Activated T-cell treated with anti-CD3 and anti-CD28 coated beads for 4 hours (primary cell): ENCODE measurements around the gene NCK2.
A peak's percentile ranks its signal among the peaks of the same experiment; 100 is the strongest.

ENCODE experiments used
- DNase-seq: peaks from one replicate; pipeline ENCODE4 v3.0.0-alpha.2; 2020

The NCK2 gene

DNA sequence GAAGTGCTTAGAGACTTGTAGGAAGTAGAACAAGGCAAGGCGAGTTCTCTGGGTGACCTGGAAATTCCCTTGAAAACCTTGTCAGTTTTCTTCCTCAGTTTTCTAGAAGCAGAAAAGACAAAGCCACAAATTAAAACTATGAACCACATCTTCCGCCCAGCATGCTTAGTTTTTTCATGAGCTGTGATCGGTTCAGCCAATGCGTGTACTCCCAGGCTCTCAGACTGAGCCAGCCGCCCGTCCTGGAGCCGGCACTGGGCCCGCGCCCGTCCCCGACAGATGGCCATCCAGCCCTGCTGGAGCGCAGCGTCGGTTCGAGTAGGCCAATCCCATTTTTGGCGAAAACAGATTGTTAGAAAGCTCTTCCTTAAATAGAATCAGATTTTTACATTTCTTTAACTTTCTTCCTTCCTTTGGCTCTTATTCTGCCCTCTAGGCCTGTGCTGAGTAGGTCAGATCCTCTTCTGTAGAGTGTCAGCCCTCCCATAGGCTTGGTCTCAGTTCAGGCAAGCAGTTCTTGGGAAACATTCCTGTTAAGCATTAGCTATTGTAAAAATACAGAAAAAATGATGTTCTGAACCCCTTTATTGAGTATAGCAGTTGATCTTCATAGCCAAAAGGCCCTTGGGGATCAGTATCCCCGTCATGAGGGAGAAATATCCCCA is 112.5 kb downstream of the NCK2 start:
- DNase-seq = no peak

DNA sequence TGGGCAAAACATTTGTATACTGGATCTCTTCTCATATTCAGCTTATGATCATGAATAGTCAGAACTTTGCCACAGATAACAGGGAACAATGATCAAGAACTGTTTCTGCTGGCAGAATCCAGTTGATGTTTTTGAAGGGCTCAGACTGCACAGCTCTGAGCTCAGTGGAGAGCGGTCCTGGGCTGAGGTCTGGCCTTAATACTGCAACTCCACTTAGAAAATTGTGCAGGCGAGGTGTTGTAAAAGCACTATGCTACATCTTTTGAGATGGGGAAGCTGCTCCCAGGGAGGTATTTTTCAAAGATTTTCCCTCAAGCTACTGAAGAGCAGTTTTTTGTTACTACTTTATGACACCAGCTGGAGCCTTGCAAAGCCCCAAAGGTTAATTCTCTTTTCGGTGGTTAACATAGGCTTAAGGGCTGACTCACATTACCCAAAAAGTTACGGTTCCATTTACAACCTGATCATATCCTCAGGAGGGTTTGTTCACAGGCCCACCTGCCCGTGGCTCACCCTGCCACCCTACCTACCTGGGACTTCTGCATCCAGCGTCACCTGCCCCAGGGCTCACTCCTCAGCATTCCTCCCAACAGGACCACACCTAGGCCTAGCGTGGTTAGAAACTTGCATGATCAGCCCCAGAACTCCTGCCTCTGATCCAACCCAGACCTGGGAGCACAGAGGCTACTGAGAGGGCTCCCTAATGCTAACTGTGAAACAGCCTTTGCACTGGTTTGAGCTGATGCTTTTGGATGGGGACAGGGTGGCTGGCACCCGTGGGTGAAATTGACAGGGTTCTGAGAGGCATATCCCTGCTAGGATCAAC is 114.4 kb downstream of the NCK2 start:
- no peak for DNase-seq

DNA sequence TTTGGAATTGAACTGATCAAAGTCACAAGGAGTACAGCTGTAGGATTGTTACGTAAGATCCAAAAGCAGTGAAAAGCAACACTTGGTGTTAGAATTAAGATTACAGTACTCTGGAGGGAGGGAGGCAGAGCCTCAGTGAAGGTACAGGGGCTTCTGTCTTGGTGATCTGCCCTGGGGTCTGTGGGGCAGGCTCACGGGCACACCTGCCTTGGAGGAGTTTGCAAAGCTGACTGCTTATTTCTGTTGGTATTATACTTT is 114.9 kb downstream of the NCK2 start:
- no peak for DNase-seq

DNA sequence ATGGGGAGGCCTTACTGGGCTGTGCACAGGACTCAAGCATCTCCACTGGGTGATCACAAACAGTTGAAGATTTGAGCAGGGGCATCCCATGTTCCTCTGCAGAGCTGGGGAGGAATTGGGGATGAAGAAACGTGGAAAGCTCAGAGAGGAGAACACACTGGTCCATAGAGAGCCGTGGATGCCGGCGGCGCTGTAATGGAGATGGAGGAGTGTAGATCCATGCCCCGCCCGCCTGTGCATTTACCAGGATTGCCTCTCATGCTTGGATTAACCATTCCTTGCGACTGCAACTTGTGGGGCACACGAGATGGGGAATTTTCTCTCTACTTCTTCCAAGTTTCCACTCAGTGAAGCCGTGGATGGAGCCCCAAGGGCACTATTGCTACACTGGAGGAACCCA is 115.9 kb downstream of the NCK2 start:
- DNase-seq = no peak

DNA sequence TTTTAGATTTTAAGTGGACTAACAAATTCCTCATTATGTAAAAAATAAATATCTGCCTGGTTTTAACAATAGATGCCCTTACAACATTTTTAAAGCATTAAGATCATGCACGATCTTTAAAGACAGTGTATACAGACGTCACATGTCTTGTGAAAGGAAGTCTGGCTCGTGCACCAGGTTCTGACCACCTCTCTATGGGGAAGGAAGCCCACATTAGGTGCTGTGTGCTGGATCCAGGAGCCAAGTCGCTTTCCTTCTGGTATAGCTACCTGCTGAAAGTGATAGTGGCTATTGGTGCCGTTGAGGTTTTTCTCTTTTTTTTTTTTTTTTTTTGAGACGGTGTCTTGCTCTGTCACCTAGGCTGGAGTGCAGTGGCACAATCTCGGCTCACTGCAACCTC is 116.5 kb downstream of the NCK2 start:
- no peak for DNase-seq

DNA sequence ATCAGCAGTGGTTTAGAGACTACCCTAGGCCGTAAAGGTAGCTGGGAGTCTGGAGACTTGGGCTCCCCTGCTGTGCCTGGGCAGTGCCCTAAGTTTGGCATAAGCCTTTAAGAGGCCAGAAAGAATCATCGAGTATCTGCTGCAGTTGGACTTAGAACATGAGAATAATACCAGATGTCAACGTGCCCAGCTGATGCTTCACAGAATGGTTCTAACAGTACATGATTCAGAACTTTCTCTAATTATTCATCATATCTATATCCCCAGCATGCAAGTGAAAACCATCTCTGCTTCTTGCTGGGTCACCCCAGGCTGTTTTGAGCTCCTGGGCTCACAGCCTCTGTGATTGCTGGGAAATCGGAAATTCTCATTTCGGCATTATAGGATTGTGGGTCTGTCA is 118.1 kb downstream of the NCK2 start:
- DNase-seq = no peak

DNA sequence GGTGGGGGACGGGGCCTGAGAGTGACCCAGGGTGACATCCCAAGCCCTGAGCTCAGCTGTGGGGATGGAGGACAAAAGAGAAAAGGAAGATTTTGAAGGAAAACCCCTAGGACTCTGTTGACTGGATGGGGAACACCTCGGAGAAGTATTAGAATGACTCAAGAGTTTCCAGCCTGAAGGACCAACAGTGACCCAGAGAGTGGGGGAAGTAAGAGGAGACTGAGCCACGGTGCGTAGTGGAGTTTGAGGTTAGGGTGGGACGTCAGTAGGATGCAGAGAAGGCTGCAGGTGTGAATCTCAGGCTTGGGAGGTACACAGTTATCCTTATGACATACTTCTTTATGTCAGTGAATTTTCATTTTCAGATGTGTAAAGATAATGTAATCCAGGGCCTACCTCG is 119.5 kb downstream of the NCK2 start:
- no peak for DNase-seq

DNA sequence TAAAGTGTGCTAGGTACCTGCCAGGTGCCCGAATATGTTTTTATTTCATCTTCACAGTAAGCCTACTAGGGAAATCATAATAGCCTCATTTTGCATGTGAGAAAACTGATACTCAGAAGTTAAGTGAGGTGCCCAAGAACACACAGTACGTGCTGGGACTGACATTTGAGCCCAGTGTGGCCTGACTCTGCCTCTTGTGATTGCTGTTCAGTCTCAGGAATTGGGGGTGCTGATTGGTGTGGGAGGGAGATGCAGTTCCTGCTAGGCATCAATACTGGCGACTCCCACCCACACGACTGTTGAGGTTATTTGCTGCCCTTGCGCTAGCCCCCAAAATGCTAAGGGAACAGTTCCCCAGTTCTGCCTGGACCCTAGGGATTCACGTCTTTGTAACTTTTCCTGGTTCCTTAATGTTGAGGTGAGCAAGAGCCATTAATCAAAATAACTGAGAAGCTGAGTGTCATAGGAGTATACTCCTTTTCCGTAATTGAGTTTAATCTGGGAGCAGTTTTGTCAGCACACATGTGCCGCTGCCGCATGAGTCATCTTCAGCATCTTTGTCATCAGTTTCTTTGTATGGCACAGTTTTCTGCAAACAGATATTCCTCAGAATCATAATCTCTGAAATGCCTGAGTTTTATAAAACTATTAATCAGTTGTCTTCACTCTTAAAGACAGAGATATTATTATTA is 120.7 kb downstream of the NCK2 start:
- DNase-seq = no peak

DNA sequence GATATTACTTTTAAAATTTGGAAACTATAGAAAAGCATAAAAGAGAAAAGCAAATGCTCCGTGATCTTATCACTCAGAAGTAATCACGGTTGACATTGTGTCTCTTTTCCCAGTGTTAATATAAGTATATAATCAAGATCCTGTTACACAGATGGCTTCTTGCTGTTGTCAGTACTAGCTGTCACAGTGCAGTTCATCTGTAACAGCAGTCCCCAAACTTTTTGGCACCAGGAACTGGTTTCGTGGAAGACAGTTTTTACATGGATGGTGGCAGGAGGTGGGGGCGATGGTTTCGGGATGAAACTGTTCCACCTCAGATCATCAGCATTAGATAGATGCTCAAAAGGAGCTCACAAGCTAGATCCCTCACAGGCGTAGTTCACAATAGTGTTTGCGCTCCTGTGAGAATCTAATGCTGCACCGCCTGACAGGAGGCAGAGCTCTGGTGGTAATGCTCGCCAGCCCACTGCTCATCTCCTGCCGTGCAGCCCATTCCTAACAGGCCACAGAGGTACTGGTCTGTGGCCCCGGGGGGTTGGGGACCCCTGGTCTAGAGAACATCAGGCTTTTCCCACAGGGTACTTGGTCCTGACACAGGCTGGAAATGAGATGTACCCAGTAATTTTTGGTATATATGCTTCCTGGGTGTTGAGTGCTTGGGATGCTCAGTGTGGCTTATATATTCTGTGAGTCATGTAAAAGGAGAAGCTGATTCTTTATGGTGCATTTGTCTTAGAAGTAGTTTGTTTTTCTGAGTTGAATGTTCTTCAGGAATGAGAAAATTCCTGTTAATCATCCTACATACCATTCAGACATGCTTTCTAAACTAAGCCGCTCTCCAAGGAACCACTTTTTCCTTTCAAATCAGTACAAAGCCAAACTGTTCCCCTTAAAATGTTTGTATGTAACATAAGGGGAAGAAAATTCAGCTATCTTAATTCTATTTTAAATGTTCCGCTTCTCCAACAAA is 121.8 kb downstream of the NCK2 start:
- DNase-seq = no peak

DNA sequence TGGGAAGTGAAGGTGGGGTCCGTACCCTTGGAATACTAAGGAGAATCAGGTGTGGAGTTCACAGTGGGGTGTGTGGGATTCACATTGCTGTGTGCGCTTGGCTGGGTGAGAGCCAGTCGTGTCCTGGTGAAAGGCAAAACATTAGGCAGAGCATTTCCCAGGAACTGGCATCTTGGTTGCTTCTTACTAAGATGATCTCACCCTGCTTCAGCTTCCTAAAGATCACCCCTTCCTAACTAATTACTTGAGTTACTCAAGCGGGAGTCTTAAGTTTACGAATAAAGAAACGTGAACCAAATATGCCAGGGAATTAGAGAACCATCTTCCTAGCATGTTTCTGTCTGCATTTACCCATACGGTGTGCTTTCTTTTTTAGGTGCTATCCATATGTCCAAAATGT is 122.9 kb downstream of the NCK2 start:
- no peak for DNase-seq

DNA sequence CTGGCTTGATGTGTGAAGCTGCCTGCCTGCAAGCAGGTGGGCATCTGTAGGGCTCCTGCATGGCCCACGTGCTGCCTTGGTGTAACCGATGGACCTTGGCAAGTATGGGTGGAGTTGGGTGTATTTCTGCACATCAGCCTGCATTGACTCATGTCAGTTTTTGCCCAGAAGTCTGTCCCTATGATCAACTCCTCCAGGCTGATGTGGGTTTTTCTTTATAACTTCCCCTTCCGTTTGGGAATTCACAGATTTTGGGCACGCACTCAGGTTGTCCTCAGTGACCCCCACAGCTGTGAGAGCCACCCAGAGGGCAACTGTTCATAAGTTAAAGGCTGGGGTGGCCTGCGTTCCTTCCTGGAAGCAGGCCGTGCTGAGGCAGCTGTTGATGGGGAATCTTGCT is 123.3 kb downstream of the NCK2 start:
- DNase-seq = no peak

DNA sequence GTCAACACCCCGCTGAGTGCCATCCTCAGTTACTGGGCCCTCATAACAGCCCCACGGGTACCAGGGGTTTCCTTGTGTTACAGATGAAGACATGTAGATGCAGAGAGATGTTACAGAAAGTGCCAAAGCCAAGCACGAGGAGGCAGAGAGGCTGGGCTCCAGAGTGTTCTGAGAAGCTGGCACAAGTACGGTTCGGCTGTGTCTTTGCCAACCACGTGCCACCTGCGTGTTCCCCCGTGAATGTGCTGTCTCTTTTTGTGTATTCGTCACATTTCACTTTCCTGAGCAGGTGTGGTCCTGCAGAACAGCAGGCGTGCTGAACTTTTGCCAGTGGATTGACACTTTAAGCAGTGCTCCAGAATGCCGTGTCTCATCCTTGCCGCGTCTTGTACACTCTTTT is 124.6 kb downstream of the NCK2 start:
- DNase-seq = no peak

DNA sequence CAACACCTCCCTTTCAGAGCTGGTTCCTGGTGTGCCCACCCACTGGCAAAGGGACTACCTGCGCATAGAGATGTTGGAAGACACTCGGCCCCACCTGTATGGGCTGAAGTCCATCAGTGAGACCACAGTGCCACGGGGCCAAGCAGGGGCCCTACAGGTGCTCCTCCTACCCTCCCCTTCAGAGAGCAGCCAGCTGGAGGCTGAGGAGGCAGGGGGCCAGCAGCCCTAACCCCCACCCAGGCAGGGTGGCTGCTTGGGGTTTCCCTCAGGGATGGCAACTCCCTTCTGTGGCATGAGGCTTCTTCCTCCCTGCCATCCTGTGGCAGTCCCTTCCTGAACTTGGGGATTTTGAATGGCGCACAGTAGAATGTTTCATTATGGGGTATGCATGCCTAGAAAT is 125.3 kb downstream of the NCK2 start:
- DNase-seq = no peak

DNA sequence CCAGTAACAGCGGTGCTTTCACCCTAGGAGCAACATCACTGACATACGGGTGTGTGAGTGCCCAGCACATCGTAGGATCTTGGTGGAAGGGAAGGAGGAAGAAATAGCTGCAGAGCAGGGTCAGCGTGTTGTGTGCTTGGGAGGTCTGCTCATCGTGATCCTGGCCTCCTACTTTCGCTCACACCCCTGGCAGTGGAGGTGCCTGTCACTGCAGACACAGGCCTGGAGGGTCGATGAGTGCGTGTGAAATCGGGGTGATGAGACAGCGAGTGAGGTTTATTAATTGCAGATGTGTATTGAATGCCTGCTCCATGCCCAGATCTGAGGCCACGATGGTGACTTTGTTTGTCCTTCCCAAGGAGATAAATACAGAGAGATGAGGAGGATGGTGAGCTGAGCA is 126.1 kb downstream of the NCK2 start:
- no peak for DNase-seq

DNA sequence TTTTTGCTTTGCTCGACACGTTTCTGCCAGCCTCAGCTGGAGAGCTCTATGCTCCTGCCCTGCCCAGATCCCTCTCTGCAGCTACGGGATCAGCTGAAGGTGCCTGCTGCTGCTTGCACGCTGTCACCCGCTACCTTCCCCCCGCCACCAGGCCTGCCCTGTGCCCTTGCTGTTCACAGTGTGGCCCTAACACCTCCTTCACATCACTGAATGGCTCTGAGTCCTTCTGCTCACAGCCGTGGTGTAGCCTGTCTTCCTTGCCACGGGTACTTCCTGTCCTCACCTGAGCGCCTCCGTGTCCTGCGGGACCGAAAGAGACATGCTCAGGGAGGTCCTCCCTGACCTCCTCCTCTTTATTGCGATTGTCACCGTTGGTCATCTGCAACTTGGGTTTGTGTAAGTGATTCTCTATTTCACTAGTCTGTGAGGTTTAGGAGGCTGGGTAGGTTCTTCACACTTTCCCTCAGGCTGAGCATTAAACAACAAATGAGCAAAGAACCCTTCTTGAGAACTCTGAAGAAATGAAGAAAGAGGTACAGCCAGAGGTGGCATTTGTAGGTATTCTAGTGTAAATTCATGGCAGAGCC is 127.5 kb downstream of the NCK2 start:
- no peak for DNase-seq

DNA sequence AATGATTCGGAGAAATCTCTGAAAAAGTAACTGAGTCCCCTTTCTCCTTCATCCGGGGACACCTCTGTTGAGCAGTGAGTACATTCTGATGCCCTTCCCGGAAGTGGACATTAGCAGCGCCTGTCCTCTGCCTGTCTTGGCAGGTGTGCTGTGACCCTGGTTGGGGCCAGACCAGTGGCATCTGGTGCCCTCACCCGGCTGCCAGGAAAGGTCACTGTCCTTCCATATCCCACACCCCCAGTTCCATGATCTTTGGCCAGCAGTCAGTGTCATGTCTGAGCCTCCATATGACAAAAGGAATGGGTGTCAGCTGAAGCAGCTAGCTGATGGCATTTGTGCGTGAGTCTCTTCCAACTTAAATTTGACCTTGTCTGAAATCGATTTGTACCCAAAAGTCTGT is 128.1 kb downstream of the NCK2 start:
- DNase-seq = no peak

DNA sequence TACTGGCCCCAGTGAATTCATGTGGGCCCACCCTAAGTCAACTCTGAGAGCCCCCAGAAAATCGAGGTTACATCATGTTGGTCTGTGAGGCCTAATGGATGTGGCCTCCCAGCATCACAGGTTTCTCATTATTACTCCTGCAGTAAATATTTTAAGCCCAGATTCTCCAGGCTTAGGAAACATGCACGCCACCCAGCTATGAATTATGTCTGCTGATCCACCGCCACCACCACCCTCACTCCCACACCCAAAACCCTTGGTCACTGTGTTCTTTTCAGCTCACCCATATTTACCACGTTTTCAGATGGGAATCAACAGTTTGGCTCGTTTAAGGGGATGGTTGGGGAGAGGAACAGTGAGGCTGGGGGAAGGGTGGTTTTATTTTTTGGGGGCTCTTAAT is 128.6 kb downstream of the NCK2 start:
- DNase-seq = no peak

DNA sequence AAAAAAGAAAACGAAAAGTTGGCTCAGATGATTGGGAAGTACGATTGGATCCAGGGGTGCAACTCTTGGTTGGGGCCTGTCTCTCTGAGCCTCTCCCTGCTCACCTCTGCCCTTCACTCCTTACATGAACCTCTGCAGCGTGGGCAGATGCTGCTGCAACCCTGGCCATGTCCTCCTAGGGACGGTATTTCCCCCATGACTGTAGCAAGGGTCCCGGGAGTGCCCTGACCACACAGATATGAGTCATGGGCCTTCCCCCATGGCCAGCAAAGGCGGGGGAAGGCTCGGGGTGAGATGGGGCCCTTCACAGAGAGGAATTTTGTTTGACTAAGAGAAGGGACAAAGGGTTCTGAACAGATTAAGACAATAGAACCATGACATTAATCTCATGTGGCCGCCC is 129.0 kb downstream of the NCK2 start:
- peak; percentile 31 for DNase-seq

DNA sequence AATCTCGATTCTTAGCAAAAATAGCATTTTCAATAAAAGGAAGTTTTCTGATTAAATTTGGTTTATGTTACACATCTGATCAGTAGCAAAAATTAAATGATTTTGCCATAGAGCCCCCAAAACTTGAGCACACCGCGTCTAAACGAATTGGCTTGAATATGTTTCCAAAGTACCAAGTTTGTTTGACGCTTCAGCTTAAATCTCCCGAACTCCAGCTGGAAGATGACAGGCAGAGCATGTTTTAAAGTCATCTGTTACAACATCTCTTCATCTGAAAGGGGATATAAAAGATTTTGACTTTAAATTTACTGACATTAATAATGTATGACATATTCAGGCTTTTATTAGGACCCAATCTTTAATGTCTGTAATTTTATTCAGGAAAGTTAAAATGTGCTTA is 129.8 kb downstream of the NCK2 start:
- no peak for DNase-seq

DNA sequence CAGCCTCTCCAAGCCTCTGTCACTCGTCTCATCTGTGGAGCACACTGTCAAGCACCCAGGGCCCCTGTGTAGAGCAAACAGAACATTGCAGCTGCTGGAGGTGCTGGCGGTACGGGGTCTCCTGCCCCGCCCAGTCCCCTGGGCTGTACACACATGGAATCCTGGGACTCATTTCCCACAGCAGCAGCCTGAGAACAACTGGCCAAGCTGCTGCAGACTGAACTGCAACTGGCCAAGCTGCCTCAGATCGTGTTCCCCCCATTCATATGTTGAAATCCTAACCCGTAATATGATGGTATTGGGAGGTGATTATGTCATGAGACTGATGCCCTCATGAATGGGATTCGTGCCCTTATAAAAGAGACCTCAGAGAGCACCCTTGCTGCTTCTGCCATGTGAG is 130.5 kb downstream of the NCK2 start:
- no peak for DNase-seq

DNA sequence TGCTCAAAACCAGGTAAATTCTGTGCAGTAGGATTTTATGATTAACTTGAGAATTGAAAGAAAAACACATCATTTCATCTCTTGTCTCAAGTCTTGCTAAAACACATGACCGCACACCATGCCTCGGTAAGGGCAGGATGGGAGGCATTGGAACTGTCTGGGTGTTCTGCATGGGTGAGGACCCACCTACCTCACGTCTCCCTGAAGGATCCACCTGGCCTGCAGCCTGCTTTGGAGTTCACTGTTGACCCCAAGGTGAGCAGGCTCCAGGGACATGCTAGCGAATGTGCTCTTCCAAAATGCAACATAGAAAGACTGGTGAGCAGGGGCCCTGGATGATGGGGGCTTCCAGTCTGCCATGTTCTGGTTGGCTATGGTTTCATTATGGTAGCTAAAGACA is 131.5 kb downstream of the NCK2 start:
- no peak for DNase-seq

DNA sequence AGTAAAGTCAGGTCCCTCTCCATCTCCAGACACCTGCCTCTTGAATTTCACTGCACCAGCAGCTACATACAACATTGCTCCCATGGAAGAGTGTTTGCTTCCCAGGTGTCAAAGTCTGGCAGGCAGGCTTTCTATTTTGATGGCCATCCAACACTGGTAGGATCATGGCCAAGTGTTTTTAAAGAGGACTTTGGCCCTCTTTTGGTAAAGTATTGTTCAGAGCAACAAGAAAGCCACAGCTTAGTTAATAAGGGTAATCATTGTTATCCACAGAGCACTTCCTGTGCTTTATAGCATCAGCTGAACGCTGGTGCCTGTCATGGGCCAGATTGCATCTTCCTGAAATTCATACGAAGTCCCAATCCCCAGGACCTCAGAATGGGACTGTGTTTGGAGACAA is 133.2 kb downstream of the NCK2 start:
- DNase-seq = no peak
